AG09309 (cell line): ENCODE data around the gene FGF19.

Source experiments
- DNase-seq: peaks from one replicate; pipeline ENCODE4 v3.0.0-alpha.2; 2010; ENCODE audit warnings: low read depth
- H3K4me3 ChIP-seq: 2 replicates; pipeline ENCODE4 v1.5.1; 2011; ENCODE audit warnings: mild to moderate bottlenecking, low read depth, low read length, moderate library complexity; ENCODE audit not compliant: control insufficient read depth
- CTCF ChIP-seq: IDR thresholded peaks from 2 replicates; pipeline ENCODE4 v1.5.1; 2011; ENCODE audit warnings: mild to moderate bottlenecking, low read depth, low read length, inconsistent platforms; ENCODE audit not compliant: insufficient read depth, control insufficient read depth; ENCODE audit errors: missing control alignments

FGF19 gene

GRCh38 chr11:69684651-69685050, 19.2 kb downstream of the FGF19 start:
- DNase-seq = no peak
- no peak for TF ChIP-seq CTCF
- no peak overlapping the region for H3K4me3 ChIP-seq

GRCh38 chr11:69683764-69684333, 20.0 kb downstream of the FGF19 start:
- no peak for DNase-seq
- TF ChIP-seq CTCF = peak; percentile 50
- H3K4me3 ChIP-seq = no peak overlapping the region

GRCh38 chr11:69682681-69683326, 21.0 kb downstream of the FGF19 start:
- no peak overlapping the region for H3K4me3 ChIP-seq
- no peak for TF ChIP-seq CTCF
- DNase-seq = no peak

GRCh38 chr11:69682221-69682620, 21.6 kb downstream of the FGF19 start:
- DNase-seq = no peak
- H3K4me3 ChIP-seq = no peak overlapping the region
- TF ChIP-seq CTCF = no peak

GRCh38 chr11:69680688-69681087, 23.1 kb downstream of the FGF19 start:
- DNase-seq = no peak
- no peak overlapping the region for H3K4me3 ChIP-seq
- no peak for TF ChIP-seq CTCF

GRCh38 chr11:69677749-69678148, 26.1 kb downstream of the FGF19 start:
- H3K4me3 ChIP-seq = no peak overlapping the region
- DNase-seq = no peak
- TF ChIP-seq CTCF = no peak
